Measurements from ENCODE around the gene CDPF1.
A peak's percentile ranks its signal among the peaks of the same experiment; 100 is the strongest.
"Not testable (repeated sequence)": the region's sequence is repeated elsewhere in the genome, so short reads cannot be mapped to it uniquely, and the experiment has no call there.

The CDPF1 gene

GRCh38 chr22:46224044-46224897 is 25.8 kb downstream of the CDPF1 start:
- no peak for DNase-seq

DNA sequence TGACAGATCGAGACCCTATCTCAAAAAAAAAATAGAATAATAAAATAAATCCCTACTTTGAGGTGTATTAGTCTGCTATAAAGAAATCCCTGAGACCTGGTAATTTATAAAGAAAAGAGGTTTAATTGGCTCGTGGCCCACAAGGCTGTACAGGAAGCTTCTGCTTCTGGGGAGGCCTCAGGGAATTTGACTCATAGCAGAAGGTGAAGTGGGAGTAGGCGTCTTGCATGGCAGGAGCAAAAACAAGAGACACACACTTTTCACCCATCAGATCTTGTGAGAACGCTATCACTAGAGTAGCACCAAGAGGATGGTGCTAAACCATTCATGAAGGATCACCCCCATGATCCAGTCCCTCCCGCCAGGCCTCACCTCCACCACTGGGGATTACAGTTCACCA is 29.2 kb downstream of the CDPF1 start:
- no peak for DNase-seq

GRCh38 chr22:46219636-46220035 is 30.5 kb downstream of the CDPF1 start:
- DNase-seq, result peak; percentile 65

DNA sequence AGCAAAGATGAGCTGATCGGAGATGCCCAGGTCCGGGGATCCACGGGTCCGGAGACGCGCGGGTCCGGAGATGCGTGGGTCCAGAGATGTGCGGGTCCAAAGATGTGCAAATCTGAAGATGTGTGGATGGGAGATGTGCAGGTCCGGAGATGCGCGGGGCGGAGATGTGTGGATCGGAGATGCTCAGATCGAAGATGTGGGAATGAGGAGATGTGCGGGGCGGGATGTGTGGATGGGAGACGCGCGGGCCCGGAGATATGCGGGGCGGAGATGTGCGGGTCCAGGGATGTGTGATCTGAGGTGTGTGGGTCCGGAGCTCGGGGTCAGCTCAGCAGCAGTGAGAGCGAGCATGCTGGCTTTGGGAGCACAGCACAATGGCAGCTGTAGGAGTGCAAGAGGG is 35.5 kb downstream of the CDPF1 start:
- no peak for DNase-seq

DNA sequence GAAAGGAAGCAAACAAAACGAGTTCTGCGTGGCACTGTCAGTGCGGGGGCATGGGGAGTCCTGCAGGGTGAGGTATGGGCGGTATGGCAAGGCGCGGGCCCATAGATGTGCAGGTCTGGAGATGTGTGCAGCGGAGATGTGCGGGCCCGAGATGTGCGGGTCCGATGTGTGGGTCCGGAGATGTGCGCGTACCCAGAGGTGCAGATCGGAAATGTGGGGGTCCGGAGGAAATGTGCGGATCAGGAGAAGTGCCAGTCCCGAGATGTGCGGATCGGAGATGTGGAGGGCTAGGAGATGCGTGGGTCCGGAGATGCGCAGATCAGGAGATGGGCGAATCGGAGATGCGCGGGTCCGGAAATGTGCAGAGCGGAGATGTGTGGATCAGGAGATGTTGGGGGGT is 35.9 kb downstream of the CDPF1 start:
- DNase-seq, result no peak

DNA sequence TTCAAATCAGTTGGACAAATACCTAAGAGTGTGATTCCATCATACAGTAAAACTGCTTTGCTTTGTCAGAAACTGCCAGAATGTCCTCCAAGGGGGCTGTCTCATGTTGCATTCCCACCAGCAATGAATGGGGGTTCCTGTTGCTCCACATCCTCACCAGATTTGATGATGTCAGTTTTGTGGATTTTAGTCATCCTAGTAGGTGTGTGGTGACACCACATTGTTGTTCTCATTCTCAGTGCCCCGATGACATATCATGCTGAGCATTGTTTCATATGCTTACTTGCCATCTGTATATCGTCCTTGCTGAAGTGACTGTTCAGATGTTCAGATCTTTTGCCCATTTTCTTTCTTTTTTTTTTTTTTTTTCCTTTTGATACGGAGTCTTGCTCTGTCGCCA is 37.0 kb downstream of the CDPF1 start:
- DNase-seq, result no peak

GRCh38 chr22:46212195-46212594 is 37.9 kb downstream of the CDPF1 start:
- no peak for DNase-seq

- no peak for DNase-seq
Observed at GRCh38 chr22:46209262-46209661, 40.8 kb downstream of the CDPF1 start.

GRCh38 chr22:46203601-46203980 is 46.5 kb downstream of the CDPF1 start:
- DNase-seq, result no peak

DNA sequence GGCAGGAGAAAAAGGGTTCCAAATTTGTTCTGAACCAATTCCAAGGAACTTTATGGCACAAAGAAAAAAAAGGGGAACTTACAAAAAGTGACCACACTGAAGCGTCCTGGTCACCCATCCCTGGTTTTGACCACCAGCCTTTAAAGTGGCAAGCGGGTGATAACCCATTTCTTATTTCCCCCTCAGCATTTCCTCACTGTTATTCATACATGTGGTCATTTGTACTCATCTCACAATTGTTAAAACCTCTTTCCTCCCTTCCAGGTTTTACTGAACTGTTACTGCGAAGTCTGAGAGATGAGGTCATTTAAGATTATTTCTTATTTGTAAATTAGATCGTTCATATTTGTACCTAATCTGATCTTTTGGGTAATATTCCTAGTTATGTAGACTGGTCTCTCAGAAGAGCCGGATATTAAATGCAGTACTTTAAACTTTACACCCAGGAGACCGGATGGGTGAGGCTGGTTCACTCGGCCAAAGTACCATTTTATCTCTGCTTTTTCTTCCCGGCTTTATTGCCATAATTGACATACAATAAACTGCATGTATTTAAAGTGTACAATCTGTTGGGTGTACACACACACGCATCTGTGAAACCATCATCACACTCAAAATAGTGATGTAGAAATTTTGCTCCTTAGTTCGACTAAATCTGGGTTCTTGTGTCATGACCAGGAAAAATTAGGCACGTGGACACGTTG is 47.0 kb downstream of the CDPF1 start:
- no peak for DNase-seq

DNA sequence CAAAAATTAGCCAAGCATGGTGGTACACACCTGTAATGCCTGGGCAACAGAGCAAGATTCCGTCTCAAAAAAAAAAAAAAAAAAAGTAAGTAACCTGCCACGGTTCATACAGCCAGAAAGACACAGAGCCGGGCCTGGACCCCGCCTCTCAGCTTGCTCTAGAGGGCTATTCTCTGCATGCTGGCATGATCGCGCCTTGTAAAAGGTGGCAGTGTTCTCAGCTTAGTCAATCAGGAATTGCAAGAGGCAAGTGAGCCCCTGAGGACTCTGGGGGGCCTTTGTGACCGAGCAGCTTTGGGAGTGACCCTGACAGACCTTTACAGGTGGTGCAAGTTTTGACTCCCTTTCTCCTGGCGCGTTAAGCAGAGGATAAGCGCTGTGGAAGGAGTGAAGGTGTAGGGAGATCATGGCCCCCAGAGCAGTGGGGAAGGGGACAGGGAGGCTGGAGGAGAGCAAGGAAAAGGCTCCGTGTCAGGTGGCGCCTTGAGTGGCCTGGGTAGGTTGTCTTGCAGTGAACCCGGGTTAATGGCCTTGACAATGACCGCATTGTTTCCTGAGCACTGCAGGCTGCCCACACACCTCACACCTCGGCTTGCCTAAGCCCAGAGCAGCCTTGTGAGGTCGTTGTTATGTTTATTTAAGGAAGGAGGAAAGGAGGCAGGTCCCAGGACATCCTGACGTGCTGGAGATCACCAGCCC is 48.9 kb downstream of the CDPF1 start:
- no peak for DNase-seq

GRCh38 chr22:46198806-46199205 is 51.3 kb downstream of the CDPF1 start:
- DNase-seq, result not testable (repeated sequence)

- DNase-seq, result no peak
Observed at GRCh38 chr22:46198274-46198673, 51.8 kb downstream of the CDPF1 start.

DNA sequence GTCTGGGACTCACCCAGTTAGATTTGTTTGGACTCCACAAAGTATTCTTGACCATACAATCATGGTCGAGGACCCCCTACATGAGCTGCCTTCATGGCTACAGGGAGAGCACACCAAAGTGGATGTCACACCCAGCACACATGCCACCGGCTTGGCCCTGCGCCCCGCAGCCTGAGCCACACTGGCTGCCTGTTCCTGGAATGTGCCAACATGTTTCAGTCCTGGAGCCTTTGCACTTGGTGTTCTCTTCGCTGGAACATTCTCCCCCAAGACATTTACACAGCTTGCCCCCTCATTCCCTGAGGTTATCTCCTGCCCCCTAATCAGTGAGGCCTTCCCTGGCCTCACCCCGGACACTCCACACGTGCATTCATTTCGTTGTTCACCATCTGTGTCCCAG is 53.8 kb downstream of the CDPF1 start:
- DNase-seq, result no peak

- no peak for DNase-seq
Observed at GRCh38 chr22:46195487-46196165, 54.5 kb downstream of the CDPF1 start.
